Kasumi-1 (cell line): ENCODE results near the gene SULT1B1.

ENCODE experiments used
- DNase-seq, 2 experiments: peaks; one replicate each; lab custom pipeline; 2025; lab: John Stamatoyannopoulos, UW

Gene SULT1B1

GRCh38 chr4:69697536-69698242, 62.7 kb downstream of the SULT1B1 start:
- DNase-seq, result no peak

GRCh38 chr4:69689599-69689998, 70.8 kb downstream of the SULT1B1 start:
- peak; percentile 52 to 75 for DNase-seq

- DNase-seq, result no peak
Measured at GRCh38 chr4:69684804-69685203, 75.6 kb downstream of the SULT1B1 start.
